ENCODE measurements around the gene RGPD6. TPM values are rescaled to one million over a fixed set of nuclear protein-coding genes. Genes with fewer than 3 reads are reported as not detected.
"Not testable (repeated sequence)": the region's sequence is repeated elsewhere in the genome, so short reads cannot be mapped to it uniquely, and the experiment has no call there.

RGPD6 gene
- total and polyA plus RNA-seq, 9 donors = 13.5 to 26.2 (median 20.2) TPM

GRCh38 chr2:110481200-110481599, 95.8 kb downstream of the RGPD6 start:
- DNase-seq; H3K4me3 ChIP-seq (ENCODE audit: low read length); H3K4me1 ChIP-seq (ENCODE audit: control insufficient read depth, insufficient read depth, low read length); H3K36me3 ChIP-seq (ENCODE audit: control insufficient read depth, insufficient read depth, low read length); H3K9me3 ChIP-seq (replicated peaks; ENCODE audit: control insufficient read depth, low read depth, low read length); H3K27ac ChIP-seq (ENCODE audit: low read length); H3K27me3 ChIP-seq (ENCODE audit: control insufficient read depth, insufficient read depth, low read length): not testable (repeated sequence)
- WGBS (ENCODE audit: insufficient coverage) = no CpG with 5 or more reads among the region's 3 CpGs

GRCh38 chr2:110480084-110480483, 96.9 kb downstream of the RGPD6 start:
- not testable (repeated sequence) for DNase-seq
- WGBS (ENCODE audit: insufficient coverage) = no CpG with 5 or more reads among the region's 4 CpGs

GRCh38 chr2:110477370-110477769, 99.7 kb downstream of the RGPD6 start:
- H3K27me3 ChIP-seq (ENCODE audit: control insufficient read depth, insufficient read depth, low read length); H3K4me1 ChIP-seq (ENCODE audit: control insufficient read depth, insufficient read depth, low read length); H3K27ac ChIP-seq (ENCODE audit: low read length); H3K4me3 ChIP-seq (ENCODE audit: low read length); H3K36me3 ChIP-seq (ENCODE audit: control insufficient read depth, insufficient read depth, low read length); H3K9me3 ChIP-seq (replicated peaks; ENCODE audit: control insufficient read depth, low read depth, low read length); DNase-seq: not testable (repeated sequence)
- WGBS (ENCODE audit: insufficient coverage) = no CpG with 5 or more reads among the region's 7 CpGs

More at GRCh38 chr2:110480084-110480483, 96.9 kb downstream of the RGPD6 start:
- H3K9me3 ChIP-seq (replicated peaks; ENCODE audit: control insufficient read depth, low read depth, low read length); H3K4me1 ChIP-seq (ENCODE audit: control insufficient read depth, insufficient read depth, low read length); H3K27ac ChIP-seq (ENCODE audit: low read length); H3K36me3 ChIP-seq (ENCODE audit: control insufficient read depth, insufficient read depth, low read length); H3K4me3 ChIP-seq (ENCODE audit: low read length); H3K27me3 ChIP-seq (ENCODE audit: control insufficient read depth, insufficient read depth, low read length): not testable (repeated sequence)

GRCh38 chr2:110476952-110477351, 100.1 kb downstream of the RGPD6 start:
- DNase-seq; H3K27me3 ChIP-seq (ENCODE audit: control insufficient read depth, insufficient read depth, low read length); H3K36me3 ChIP-seq (ENCODE audit: control insufficient read depth, insufficient read depth, low read length); H3K4me1 ChIP-seq (ENCODE audit: control insufficient read depth, insufficient read depth, low read length); H3K9me3 ChIP-seq (replicated peaks; ENCODE audit: control insufficient read depth, low read depth, low read length); H3K4me3 ChIP-seq (ENCODE audit: low read length); H3K27ac ChIP-seq (ENCODE audit: low read length): not testable (repeated sequence)
- no CpG with 5 or more reads among the region's 6 CpGs for WGBS (ENCODE audit: insufficient coverage)

- not testable (repeated sequence) for H3K4me1 ChIP-seq (ENCODE audit: control insufficient read depth, insufficient read depth, low read length); H3K27me3 ChIP-seq (ENCODE audit: control insufficient read depth, insufficient read depth, low read length); H3K27ac ChIP-seq (ENCODE audit: low read length); H3K36me3 ChIP-seq (ENCODE audit: control insufficient read depth, insufficient read depth, low read length); H3K4me3 ChIP-seq (ENCODE audit: low read length); H3K9me3 ChIP-seq (replicated peaks; ENCODE audit: control insufficient read depth, low read depth, low read length); DNase-seq
- WGBS (ENCODE audit: insufficient coverage) = no CpG with 5 or more reads among the region's 3 CpGs
Observed at GRCh38 chr2:110475627-110476359, 101.2 kb downstream of the RGPD6 start.

GRCh38 chr2:110474898-110475297, 102.1 kb downstream of the RGPD6 start:
- WGBS (ENCODE audit: insufficient coverage) = no CpG with 5 or more reads among the region's 4 CpGs

GRCh38 chr2:110473059-110473358, 104.0 kb downstream of the RGPD6 start:
- H3K27me3 ChIP-seq (ENCODE audit: control insufficient read depth, insufficient read depth, low read length); H3K36me3 ChIP-seq (ENCODE audit: control insufficient read depth, insufficient read depth, low read length); H3K9me3 ChIP-seq (replicated peaks; ENCODE audit: control insufficient read depth, low read depth, low read length); H3K27ac ChIP-seq (ENCODE audit: low read length); DNase-seq; H3K4me3 ChIP-seq (ENCODE audit: low read length); H3K4me1 ChIP-seq (ENCODE audit: control insufficient read depth, insufficient read depth, low read length): not testable (repeated sequence)
- no CpG with 5 or more reads among the region's 3 CpGs for WGBS (ENCODE audit: insufficient coverage)

More at GRCh38 chr2:110474898-110475297, 102.1 kb downstream of the RGPD6 start:
- not testable (repeated sequence) for H3K27me3 ChIP-seq (ENCODE audit: control insufficient read depth, insufficient read depth, low read length); H3K4me1 ChIP-seq (ENCODE audit: control insufficient read depth, insufficient read depth, low read length); H3K36me3 ChIP-seq (ENCODE audit: control insufficient read depth, insufficient read depth, low read length); H3K4me3 ChIP-seq (ENCODE audit: low read length); H3K9me3 ChIP-seq (replicated peaks; ENCODE audit: control insufficient read depth, low read depth, low read length); DNase-seq; H3K27ac ChIP-seq (ENCODE audit: low read length)

GRCh38 chr2:110472171-110473058, 104.6 kb downstream of the RGPD6 start, which contains the start of gene LIMS4:
TSS of gene LIMS4 (minus strand) at chr2:110472816. CDS start at chr2:110472778, 38 bp downstream.
- H3K27me3 ChIP-seq (ENCODE audit: control insufficient read depth, insufficient read depth, low read length); H3K4me1 ChIP-seq (ENCODE audit: control insufficient read depth, insufficient read depth, low read length); DNase-seq; H3K27ac ChIP-seq (ENCODE audit: low read length); H3K9me3 ChIP-seq (replicated peaks; ENCODE audit: control insufficient read depth, low read depth, low read length); H3K36me3 ChIP-seq (ENCODE audit: control insufficient read depth, insufficient read depth, low read length); H3K4me3 ChIP-seq (ENCODE audit: low read length): not testable (repeated sequence)
- WGBS (ENCODE audit: insufficient coverage) = no CpG with 5 or more reads among the region's 29 CpGs

GRCh38 chr2:110468921-110469320, 108.1 kb downstream of the RGPD6 start:
- no CpG with 5 or more reads among the region's 7 CpGs for WGBS (ENCODE audit: insufficient coverage)
- not testable (repeated sequence) for H3K4me3 ChIP-seq (ENCODE audit: low read length); H3K4me1 ChIP-seq (ENCODE audit: control insufficient read depth, insufficient read depth, low read length); H3K9me3 ChIP-seq (replicated peaks; ENCODE audit: control insufficient read depth, low read depth, low read length); DNase-seq; H3K27ac ChIP-seq (ENCODE audit: low read length); H3K36me3 ChIP-seq (ENCODE audit: control insufficient read depth, insufficient read depth, low read length); H3K27me3 ChIP-seq (ENCODE audit: control insufficient read depth, insufficient read depth, low read length)

- not testable (repeated sequence) for H3K27me3 ChIP-seq (ENCODE audit: control insufficient read depth, insufficient read depth, low read length); H3K9me3 ChIP-seq (replicated peaks; ENCODE audit: control insufficient read depth, low read depth, low read length); H3K4me1 ChIP-seq (ENCODE audit: control insufficient read depth, insufficient read depth, low read length); H3K4me3 ChIP-seq (ENCODE audit: low read length); H3K36me3 ChIP-seq (ENCODE audit: control insufficient read depth, insufficient read depth, low read length); H3K27ac ChIP-seq (ENCODE audit: low read length); DNase-seq
- no CpG with 5 or more reads among the region's 8 CpGs for WGBS (ENCODE audit: insufficient coverage)
Observed at GRCh38 chr2:110465312-110465711, 111.7 kb downstream of the RGPD6 start.

All from muscle of leg (tissue), 11 donors.